Middle frontal gyrus (tissue), 1 donor: ENCODE results near the gene HIPK2.

Source experiments
- DNase-seq: peaks from one replicate; pipeline ENCODE4 v3.0.0-alpha.2; 2015; ENCODE audit warnings: low spot score; ENCODE audit errors: extremely low spot score

HIPK2 gene

DNA sequence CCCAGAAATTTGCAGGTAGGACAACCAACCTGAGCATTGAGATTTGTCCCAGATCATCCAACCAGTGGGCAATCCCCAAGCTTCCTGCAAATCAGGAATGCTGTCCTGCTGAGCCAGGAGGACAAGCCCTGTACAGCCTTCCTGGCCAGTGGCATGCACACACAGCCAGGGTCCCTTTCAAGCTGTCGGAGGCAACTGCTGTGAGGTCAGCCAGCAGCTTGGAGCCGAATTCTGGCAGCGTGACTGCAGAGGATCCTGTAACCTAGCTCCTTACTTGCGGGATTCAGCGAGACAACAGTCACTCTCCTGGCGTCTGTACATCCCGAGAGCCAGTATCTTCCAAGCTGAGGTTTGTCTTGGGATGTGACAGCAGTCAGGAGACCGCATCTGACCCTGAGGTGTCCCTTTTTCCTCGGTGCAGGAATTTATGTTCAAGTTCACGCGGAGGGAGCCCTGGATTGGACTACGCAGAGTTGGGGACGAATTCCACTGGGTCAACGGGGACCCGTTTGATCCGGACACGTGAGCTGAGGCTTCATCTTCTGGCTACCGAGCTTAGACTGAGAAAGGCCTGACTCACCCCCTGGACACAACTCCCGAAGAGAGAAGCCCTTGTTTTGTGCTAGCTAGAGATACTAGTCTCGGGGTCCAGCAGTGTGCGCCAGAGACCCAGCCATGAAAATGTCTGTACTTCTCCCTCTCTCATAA is 236.0 kb downstream of the HIPK2 start:
- DNase-seq = no peak

DNA sequence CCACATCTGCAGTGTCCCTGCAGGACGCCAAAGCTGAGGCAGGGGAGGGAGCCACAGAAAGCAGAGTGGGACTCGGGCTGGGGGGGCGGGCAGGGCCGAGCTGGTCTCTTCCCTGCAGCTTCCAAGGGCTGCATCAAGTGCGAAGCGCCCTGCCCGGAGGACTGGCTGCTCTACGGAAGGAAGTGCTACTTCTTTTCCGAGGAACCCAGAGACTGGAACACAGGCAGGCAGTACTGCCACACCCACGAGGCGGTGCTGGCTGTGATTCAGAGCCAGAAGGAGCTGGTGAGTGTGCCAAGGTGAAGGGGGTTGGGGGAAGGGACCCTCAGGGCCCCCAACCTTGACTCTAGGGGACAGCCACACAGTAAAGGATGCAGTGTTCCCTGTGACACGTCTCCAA is 237.6 kb downstream of the HIPK2 start:
- DNase-seq = no peak

DNA sequence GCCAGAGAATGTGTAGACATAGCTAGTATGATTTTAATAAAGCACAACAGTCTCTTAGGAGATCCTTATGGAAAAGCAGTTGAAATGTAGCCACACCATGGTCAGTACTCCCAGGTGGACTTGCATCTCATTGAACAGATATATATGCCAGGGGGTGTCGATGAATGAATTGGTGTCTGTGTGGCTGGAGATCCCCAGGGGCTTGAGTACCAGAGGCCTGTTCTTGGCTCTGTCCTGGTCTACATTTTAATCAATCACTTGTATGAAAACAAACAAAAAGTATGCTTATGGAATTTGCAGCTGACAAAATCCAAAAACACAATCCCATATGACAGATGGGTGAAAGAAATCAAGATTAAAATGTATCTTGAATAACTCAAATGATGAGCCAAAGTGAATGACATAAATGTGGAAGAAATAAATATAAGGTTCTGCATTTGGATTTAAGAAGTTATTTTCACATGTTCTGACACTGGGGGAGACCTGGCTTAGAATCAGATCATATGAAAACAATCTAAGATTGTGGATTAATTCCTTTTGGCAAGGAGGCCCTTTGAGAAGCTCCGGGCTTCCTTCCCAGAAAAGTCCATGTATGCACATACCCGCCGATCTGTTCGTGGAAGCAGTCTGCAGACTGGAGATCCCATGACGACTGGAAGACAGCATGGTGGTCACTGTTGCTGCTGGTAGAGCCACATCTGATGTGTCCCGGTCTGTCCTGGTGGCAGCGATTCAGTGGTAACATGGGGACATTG is 238.7 kb downstream of the HIPK2 start:
- no peak for DNase-seq

DNA sequence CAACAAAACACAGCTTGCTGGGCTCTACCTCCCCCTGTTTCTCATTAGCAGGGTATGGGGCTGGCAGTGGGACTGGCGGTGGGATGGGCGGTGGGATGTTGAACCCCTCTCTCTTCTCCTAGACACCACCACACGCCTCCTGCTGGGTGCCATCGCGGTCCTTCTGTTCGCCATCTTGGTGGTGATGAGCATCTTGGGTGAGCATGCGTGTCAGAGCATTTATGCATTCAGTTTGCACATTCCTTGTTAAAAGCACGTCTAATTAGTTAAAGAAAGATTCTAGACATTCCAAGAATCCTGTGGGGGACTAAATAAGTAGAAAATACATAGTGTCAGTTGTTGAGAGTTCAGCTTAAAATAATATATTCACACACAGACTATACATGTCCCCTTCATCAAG is 241.6 kb downstream of the HIPK2 start:
- no peak for DNase-seq

DNA sequence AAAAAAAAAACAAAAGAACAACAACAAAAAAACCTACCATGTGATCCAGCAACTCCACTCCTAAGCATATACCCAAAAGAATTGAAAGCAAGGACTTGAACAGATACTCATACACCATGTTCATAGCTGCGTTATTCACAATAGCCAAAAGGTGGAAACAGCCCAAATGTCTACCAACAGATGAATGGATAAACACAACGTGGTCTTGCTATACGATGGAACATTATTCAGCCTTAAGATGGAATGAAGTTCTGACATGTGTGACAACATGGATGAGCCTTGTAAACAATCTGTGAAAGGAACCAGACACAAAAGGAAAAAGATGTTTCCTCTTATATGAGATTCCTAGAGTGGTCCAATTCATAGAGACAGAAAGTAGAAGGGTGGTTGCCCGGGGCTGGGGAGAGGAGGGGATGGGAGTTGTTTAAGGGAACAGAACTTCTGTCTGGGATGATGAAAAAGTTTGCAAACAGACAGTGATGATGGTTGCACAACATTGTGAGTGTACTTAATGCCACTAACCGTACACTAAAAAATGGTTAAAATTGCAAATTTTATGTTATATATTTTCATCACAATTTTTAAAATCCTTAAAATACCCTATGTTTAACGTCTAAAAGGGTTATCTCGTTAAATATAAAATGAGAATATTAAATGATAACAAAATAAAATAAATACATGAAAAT is 242.7 kb downstream of the HIPK2 start:
- DNase-seq = no peak

DNA sequence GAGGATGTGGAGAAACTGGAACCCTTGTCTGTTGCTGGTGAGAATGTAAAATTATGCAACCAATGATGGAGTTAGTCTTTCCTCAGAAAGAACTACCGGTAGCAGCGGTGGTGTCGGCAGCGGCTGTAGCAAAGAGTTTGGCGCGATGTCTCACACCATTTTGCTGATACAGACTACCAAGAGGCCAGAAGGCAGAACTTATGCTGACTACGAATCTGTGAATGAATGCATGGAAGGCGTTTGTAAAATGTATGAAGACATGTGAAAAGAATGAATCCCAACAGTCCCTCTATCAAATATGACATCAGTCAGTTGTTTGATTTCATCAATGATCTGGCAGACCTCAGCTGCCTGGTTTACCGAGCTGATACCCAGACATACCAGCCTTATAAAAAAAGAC is 243.7 kb downstream of the HIPK2 start:
- DNase-seq = no peak

DNA sequence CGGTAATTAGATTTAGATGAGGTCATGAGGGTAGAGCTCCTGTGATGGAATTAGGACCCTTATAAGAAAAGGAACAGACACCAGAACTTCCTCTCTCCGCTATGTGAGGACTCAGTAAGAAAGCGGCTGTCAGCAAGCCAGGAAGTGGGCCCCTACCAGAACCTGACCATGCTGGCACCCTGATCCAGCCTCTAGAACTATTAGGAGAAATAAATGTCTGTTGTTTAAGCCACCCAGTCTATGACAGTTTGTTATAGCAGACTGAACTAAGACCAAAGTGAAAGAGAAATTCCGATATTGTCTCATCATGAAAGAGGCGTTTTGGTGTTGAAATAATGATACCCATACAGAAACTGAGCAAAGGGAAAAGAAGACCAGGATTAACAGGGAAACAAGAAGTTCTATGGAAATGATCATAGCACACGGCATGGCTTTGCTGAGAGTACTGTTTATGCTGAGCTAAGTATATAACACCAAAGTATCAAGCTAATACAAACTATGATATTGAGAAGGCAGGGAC is 245.1 kb downstream of the HIPK2 start:
- DNase-seq = no peak

DNA sequence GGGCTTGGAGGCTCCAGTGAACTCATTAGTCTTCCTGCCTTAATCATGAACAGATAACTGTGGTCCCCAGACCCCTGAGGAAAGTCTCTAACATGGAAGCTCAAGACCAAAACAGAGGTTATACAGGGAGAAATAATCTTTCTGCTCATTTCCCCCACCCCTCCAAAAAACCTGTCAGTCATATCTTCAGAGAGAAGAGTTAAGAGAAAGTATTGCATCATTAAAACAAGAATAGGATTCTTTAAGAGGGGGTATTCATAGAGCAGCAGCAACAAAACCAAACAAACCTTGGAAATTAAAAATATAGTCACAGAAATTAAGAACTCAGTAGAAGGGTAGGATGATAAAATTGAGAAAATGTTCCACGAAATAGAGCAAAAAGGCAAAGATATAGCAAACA is 246.7 kb downstream of the HIPK2 start:
- DNase-seq = no peak

DNA sequence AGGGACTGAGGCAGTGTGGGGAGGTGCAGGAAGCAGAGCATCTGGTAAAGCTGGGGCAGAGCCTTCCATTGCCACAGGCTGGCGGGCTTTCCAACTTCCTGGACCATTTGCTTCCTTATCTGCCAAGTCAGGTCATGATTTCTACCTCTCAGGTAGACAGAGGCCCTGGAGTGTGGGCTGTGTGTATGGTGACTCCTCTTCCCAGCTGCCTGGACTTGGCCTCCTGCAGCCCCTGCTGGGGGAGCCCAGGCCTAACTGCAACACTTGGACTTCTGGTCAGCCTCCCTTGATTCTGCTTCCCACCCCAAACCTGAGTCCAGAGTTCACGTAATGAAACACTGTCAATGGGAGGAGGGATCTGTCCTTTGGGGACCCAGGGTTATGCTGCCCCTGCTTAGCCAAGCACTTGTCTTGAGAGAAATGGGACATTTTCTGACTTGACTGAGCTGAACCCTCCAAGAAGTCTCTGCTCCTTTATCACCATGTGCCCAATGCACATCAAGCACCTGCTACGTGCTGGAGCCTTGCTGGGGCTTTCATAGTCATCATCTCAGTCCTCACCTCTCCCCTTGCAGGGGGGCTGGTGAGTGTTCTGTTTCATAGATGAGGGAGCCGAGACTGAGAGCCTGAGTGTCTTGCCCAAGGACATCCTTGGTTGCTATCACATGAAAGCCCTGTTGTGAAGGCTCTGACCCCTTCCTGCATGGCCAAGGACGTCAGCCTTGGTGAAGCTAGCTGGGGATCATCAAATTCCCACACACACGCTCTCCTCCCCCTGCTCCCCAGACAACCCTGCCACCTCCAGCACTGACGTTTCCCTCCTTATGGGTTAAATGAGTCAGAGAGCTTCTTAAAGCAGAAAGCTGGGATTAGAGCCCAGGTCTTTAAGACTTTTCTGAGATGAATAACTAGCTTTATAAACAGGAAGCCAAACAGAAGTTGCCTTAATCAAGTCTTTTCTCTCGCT is 250.9 kb downstream of the HIPK2 start:
- DNase-seq = no peak

DNA sequence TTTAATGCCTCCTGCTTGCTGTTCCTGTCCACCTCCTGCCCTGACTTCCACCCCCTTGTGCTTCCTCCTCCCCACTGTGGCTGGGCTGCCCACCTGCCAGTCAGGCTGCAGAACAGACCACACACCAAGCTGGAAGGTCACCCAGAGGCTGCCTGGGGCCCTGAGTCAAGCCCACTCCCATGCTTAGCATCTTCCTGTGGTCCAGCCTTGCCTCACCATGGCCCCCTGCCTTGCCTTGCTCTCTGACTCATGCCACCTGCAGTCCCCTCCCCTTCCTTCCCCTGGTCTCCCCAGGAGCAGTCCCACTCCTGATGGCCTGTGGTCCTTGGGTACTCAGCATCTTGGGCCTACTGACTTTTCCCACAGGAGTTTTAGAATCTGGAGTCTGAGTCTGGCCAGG is 252.0 kb downstream of the HIPK2 start:
- no peak for DNase-seq

DNA sequence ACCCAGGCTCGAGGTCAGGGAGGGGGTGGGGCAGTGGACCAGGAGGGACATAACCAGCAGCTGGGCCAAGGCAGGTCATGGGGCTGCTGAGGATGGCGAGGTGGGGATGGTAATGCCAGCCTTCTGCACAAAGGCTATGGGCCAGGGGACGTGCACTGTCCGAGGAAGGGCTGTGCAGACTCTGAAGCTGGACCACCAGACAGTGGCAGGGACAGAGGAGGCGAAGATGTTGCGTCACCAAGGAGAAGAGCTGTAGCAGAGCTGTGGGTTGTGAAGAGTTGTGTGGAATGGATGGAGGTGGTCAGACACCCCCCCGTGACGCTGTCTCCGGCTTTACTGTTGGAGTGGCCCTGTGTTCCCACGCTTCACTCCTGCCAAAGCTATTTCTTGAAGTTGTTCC is 252.6 kb downstream of the HIPK2 start:
- DNase-seq = no peak

DNA sequence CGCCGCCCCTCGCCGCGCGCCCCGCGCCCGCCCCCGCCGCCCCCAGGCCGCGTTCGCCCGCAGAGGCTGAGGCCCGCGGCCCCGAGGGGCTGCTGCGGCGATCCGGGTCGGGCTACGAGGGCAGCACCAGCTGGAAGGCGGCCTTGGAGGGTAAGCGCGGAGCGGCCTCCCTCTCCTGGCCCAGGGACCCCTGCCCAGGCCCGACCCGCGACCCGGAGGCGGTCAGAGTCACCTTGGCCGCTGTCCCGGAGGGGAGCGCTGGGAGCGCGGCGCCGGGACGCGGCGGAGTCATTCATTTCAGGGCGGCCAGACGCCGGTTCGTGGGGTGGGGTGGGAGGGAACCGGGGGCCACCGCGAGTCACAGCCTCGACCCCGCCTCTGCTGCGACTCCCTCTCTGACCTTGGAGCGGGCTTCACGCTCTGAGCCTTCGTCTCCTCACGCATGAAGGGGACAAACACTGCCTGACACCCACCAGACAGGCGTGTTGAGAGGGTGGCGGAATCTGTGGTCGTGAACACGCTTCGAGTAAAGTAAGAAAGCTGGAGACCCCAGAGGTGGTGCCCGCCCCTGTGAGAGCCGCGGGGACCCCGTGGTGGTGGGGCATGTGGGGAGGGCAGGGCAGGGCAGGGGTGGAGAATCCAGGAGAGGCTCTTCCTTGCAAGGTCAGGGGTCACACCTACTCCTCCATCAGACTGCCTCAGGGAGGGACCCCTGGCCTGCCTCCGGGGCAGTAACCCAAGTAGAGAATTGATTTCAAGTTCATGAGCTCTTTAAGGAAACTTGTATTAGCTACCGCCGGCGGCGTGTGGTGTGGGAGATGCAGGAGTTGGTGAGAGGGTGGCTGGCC is 253.6 kb downstream of the HIPK2 start:
- DNase-seq = no peak

DNA sequence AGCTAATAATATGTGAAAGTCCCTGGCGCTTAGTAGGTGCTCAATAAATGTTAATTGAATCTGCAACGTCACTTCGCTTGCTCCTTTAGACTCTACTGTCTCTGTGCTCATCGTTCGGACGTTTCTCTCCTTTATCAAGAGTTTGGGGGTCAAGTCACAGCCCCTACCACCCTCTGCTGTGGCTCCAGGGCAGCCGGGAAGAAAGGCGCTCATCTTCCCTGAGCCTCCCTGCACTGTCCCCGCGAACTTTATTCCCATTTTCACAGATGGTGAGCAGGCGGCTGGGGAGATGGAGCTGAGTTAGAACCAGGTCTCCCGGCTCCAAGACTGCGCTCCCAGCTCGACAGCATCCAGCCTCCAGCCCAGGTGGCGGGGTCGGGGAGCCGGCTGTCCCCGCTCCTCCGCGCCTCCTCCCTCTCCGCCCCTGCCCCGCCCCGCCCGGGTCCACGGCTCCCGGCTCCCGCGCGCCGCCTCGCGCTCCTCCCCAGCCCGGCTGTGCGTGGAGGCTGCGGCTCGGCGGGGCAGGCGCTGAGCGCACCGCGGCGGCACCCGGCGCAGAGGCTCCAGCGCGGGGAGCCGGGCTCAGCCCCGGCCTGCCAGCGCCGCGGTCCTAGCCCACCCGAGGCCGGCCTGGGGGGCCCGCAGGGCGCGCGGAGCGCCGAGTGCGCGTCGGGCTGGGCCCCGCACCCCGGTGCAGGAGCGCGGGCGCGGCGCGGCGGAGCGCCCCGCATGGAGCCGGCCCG is 254.4 kb downstream of the HIPK2 start, which contains the start of gene CLEC2L:
CLEC2L (plus strand) TSS at position 487 of the 743 bp plus-strand sequence; CDS start at position 730, 243 bp downstream.
- DNase-seq = no peak

DNA sequence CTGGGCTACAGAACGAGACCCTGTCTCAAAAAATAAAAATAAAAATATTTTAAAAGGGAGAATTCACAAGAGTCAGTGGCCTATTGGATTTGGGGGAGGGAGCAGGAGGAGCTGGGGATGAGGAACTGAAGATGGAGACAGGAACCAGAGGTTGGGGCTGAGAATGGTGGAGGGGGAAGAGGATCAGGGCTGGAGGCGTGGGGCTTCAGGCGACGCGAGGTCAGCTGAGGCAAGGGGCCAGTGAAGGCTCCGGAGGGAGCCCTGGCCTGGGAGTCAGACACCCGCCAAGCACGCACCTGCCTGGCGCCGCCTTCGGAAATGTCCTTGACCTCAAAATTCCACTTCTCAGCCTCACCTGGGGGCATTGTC is 255.0 kb downstream of the HIPK2 start:
- no peak for DNase-seq

DNA sequence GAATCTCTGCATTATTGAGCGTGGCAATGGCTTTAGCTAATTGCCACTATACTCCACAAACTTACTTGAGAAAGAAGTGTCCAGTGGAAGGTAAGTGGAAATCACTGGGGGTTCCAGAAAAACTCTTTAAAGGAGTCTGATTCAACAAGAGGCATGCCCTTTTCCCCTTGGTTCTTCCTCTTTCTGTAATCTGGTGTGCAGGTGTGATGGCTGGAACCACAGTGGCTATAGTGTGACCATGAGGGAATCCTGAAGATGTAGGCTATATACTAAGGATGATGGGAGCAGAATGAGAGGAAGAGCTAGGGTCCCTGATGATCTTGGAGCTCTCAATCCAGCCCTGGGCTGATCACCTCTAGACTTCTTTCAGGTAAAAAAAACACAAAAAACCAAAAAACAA is 256.4 kb downstream of the HIPK2 start:
- DNase-seq = no peak

DNA sequence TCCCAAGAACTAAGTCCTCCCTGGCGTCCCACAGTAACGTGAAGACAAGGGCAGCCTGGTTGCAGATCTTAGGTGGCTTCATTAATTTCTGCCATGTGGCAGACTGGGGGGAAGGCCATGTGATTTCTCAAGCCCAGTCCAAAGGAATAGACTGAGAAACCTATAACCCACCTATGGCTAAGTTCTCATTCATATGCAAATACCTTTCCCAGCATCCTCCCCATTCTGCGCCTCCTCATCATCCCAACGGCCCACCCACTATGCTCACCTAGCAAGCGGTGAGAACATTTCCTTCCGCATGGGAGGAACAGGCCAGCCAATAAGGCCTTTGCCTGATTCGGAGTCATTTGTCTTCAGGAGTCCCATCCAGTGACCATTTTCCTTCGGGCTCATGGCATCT is 262.5 kb downstream of the HIPK2 start:
- no peak for DNase-seq
